Testis (tissue), 2 donors: ENCODE data around the gene NKX2-8.
"Not testable (repeated sequence)": the region's sequence is repeated elsewhere in the genome, so short reads cannot be mapped to it uniquely, and the experiment has no call there.

Source experiments
- POLR2A ChIP-seq: fragments of 450-650 bp; IDR thresholded peaks from one replicate; pipeline ENCODE4 v1.6.1; 2017; ENCODE audit warnings: antibody characterized with exemption, mild to moderate bottlenecking, moderate library complexity
- TF ChIP-seq, protein P1 (sequence below), 3 experiments: fragments of 450-650 bp in 2 of 3; fragments of 200-600 bp in 1 of 3; sonication (generic) in 1 of 3; IDR thresholded peaks; one replicate each; pipeline ENCODE4 v1.5.1; 2016 to 2019; ENCODE audit warnings: antibody characterized with exemption in 3 of 3, mild to moderate bottlenecking in 2 of 3, moderate library complexity in 1 of 3

DNA sequence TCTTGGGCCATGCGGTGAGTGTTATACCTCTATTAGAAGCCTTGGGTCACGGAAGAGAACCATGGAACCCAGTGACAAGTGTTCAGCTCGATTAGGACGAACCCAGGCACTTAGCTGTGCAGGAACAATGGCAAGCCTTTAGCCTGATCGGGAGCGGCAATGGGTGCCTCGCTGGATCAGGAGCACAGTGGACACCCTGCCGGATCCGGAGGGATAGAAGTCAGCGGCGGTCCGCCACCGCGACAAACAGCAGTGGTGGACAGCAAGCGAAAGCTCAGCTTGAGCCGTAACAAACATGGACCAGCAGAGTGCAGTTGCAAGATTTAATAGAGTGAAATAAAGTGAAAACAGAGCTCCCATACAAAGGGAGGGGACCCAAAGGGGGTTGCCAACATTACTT lies 38.1 kb downstream of the NKX2-8 start:
- TF ChIP-seq, protein P1, sequence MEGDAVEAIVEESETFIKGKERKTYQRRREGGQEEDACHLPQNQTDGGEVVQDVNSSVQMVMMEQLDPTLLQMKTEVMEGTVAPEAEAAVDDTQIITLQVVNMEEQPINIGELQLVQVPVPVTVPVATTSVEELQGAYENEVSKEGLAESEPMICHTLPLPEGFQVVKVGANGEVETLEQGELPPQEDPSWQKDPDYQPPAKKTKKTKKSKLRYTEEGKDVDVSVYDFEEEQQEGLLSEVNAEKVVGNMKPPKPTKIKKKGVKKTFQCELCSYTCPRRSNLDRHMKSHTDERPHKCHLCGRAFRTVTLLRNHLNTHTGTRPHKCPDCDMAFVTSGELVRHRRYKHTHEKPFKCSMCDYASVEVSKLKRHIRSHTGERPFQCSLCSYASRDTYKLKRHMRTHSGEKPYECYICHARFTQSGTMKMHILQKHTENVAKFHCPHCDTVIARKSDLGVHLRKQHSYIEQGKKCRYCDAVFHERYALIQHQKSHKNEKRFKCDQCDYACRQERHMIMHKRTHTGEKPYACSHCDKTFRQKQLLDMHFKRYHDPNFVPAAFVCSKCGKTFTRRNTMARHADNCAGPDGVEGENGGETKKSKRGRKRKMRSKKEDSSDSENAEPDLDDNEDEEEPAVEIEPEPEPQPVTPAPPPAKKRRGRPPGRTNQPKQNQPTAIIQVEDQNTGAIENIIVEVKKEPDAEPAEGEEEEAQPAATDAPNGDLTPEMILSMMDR (IDR thresholded peaks at IDR 0.05) = not testable (repeated sequence)
- TF ChIP-seq POLR2A = not testable (repeated sequence)
